HepG2 (cell line): ENCODE data around the gene RALY. TPM values are rescaled to one million over a fixed set of nuclear protein-coding genes. Genes with fewer than 3 reads are reported as not detected.

Experiments used
- ATAC-seq: fragments of 200-7000 bp; cut with Tn5 transposase; 3 replicates; pipeline ENCODE4 v1.9.1; 2020; ENCODE audit warnings: mild to moderate bottlenecking, moderate library complexity
- BruUV-seq: library from RNA; stranded (reverse); fragments of 400-500 nt; replicated peaks from 2 replicates; lab custom pipeline; 2021; lab: Mats Ljungman, UMichigan
- CTCF ChIA-PET: fragments of 300-600 bp; formaldehyde crosslinking; extraction: SDS; loops from one replicate; lab custom pipeline; 2021; ENCODE audit warnings: low total read pairs, inconsistent platforms, low intra/inter-chr PET ratio; lab: Yijun Ruan, JAX
- POLR2A ChIA-PET: fragments of 350-600 bp; sonication (Branson Sonifier 250); formaldehyde crosslinking; loops from one replicate; lab custom pipeline; 2020; ENCODE audit warnings: antibody characterized with exemption, inconsistent platforms; lab: Yijun Ruan, JAX
- DNase-seq: peaks from one replicate; pipeline ENCODE4 v3.0.0-alpha.2; 2015; ENCODE audit warnings: low spot score
- FAIRE-seq: peaks from 3 replicates; lab custom pipeline; 2011; peaks lifted over from hg19 to GRCh38; lab: Jason Lieb, UNC
- H2AFZ ChIP-seq: one replicate; pipeline ENCODE4 v1.6.1; 2011; ENCODE audit warnings: low read length, inconsistent platforms
- H3K27ac ChIP-seq: fragments of 300-600 bp; 3 replicates; pipeline ENCODE4 v1.8.0; 2011; ENCODE audit warnings: mixed run types, mild to moderate bottlenecking, mixed read lengths, low read length, inconsistent platforms; ENCODE audit not compliant: insufficient read depth; ENCODE audit errors: extremely low read length
- H3K27me3 ChIP-seq, 2 experiments: fragments of 200-600 bp in 1 of 2; 2 replicates in 1 of 2; 3 replicates in 1 of 2; pipeline versions ENCODE4 v1.6.0 to v1.8.0; 2011; ENCODE audit warnings: low read length in 2 of 2, mild to moderate bottlenecking in 2 of 2, moderate library complexity in 2 of 2, inconsistent platforms in 1 of 2; ENCODE audit not compliant: insufficient read depth in 2 of 2, control insufficient read depth in 1 of 2
- H3K36me3 ChIP-seq, 2 experiments: fragments of 200-600 bp in 1 of 2; replicated peaks in 1 of 2; 2 replicates in 1 of 2; 3 replicates in 1 of 2; pipeline versions ENCODE4 v1.5.1 to v1.8.0; 2011; ENCODE audit warnings: low read length in 2 of 2, inconsistent platforms in 1 of 2; ENCODE audit not compliant: insufficient read depth in 2 of 2, control insufficient read depth in 1 of 2
- H3K4me1 ChIP-seq: 2 replicates; pipeline ENCODE4 v1.5.1; 2012; ENCODE audit warnings: low read length, inconsistent platforms; ENCODE audit not compliant: insufficient read depth
- H3K4me2 ChIP-seq: 2 replicates; pipeline ENCODE4 v1.6.0; 2011; ENCODE audit warnings: low read depth, low read length, inconsistent platforms
- H3K4me3 ChIP-seq, 3 experiments: fragments of 200-600 bp in 1 of 3; sonication (generic), shearing (Covaris generic) in 1 of 3; replicated peaks in 1 of 3; 2 replicates each; pipeline ENCODE4 v1.5.1; 2011 to 2016; ENCODE audit warnings: low read length in 3 of 3, inconsistent platforms in 2 of 3, low read depth in 2 of 3, mild to moderate bottlenecking in 2 of 3, control low read depth in 1 of 3, mixed read lengths in 1 of 3; ENCODE audit not compliant: insufficient read depth in 1 of 3
- H3K79me2 ChIP-seq: one replicate; pipeline ENCODE4 v1.6.1; 2011; ENCODE audit warnings: low read length, inconsistent platforms; ENCODE audit not compliant: insufficient read depth
- H3K9ac ChIP-seq: 2 replicates; pipeline ENCODE4 v1.6.0; 2011; ENCODE audit warnings: mild to moderate bottlenecking, low read depth, low read length, inconsistent platforms; ENCODE audit not compliant: insufficient read depth
- H3K9me3 ChIP-seq: 2 replicates; pipeline ENCODE4 v1.5.1; 2012; ENCODE audit warnings: mild to moderate bottlenecking, low read length
- H4K20me1 ChIP-seq: 2 replicates; pipeline ENCODE4 v1.6.0; 2011; ENCODE audit warnings: inconsistent platforms, mild to moderate bottlenecking, low read length, moderate library complexity; ENCODE audit not compliant: insufficient read depth
- AGO2 ChIP-seq: fragments of 200-400 bp; formaldehyde crosslinking; optimal IDR thresholded peaks from 2 replicates; pipeline ENCODE3; 2017; ENCODE audit warnings: mild to moderate bottlenecking, low read depth, low read length, moderate library complexity
- ATF5 ChIP-seq: sonication (generic); formaldehyde crosslinking; IDR thresholded peaks from 2 replicates; pipeline ENCODE4 v1.4.0; 2020; ENCODE audit warnings: mild to moderate bottlenecking, low read depth, missing genetic modification reagents
- DMAP1 ChIP-seq: IDR thresholded peaks from 2 replicates; pipeline ENCODE4 v1.6.1; 2016
- HDAC6 ChIP-seq: fragments of 200-600 bp; sonication (generic); IDR thresholded peaks from 2 replicates; pipeline ENCODE4 v1.7.0; 2017; ENCODE audit warnings: mild to moderate bottlenecking, antibody characterized with exemption, low read length, low read depth
- MAFF ChIP-seq: IDR thresholded peaks from 2 replicates; pipeline ENCODE4 v1.6.1; 2011; ENCODE audit warnings: low read depth, low read length, improper control_type of control experiment
- MIER2 ChIP-seq: IDR thresholded peaks from 2 replicates; pipeline ENCODE4 v1.6.1; 2016; ENCODE audit warnings: missing biosample characterization, missing genetic modification reagents
- NFATC3 ChIP-seq: sonication (generic); formaldehyde crosslinking; IDR thresholded peaks from 2 replicates; pipeline ENCODE4 v1.5.1; 2020; ENCODE audit warnings: mild to moderate bottlenecking, missing genetic modification reagents
- RELA ChIP-seq: sonication (generic); formaldehyde crosslinking; IDR thresholded peaks from 2 replicates; pipeline ENCODE4 v1.4.0; 2020; ENCODE audit warnings: missing genetic modification reagents
- RFX3 ChIP-seq: IDR thresholded peaks from 2 replicates; pipeline ENCODE4 v1.6.1; 2016; ENCODE audit warnings: missing biosample characterization, missing genetic modification reagents
- RXRB ChIP-seq: IDR thresholded peaks from 2 replicates; pipeline ENCODE4 v1.6.1; 2016; ENCODE audit warnings: borderline replicate concordance, missing genetic modification reagents, missing compliant biosample characterization
- SAP130 ChIP-seq: IDR thresholded peaks from 2 replicates; pipeline ENCODE4 v1.6.1; 2016; ENCODE audit warnings: low read depth
- STAT6 ChIP-seq: sonication (generic); formaldehyde crosslinking; IDR thresholded peaks from 2 replicates; pipeline ENCODE4 v1.4.0; 2020; ENCODE audit warnings: missing genetic modification reagents, mild to moderate bottlenecking, borderline replicate concordance
- TCF7 ChIP-seq: sonication (generic); IDR thresholded peaks from 2 replicates; pipeline ENCODE4 v1.6.1; 2016; ENCODE audit warnings: antibody characterized with exemption, low read depth
- TEAD3 ChIP-seq: optimal IDR thresholded peaks from 2 replicates; pipeline ENCODE3; 2016; ENCODE audit warnings: borderline replicate concordance
- U2AF2 ChIP-seq: fragments of 200-400 bp; formaldehyde crosslinking; IDR thresholded peaks from 2 replicates; pipeline ENCODE4 v1.6.1; 2017; ENCODE audit warnings: low read depth, mild to moderate bottlenecking, low read length
- ZMYM3 ChIP-seq: sonication (generic); formaldehyde crosslinking; IDR thresholded peaks from 2 replicates; pipeline ENCODE4 v1.5.1; 2020; ENCODE audit warnings: mild to moderate bottlenecking, missing genetic modification reagents
- ZNF232 ChIP-seq: sonication (generic); formaldehyde crosslinking; IDR thresholded peaks from 2 replicates; pipeline ENCODE4 v1.4.0; 2020; ENCODE audit warnings: missing genetic modification reagents, borderline replicate concordance
- ZNF430 ChIP-seq: sonication (generic); formaldehyde crosslinking; IDR thresholded peaks from 2 replicates; pipeline ENCODE4 v1.9.0; 2021; ENCODE audit warnings: mild to moderate bottlenecking, missing genetic modification reagents
- ZNF746 ChIP-seq: sonication (generic); formaldehyde crosslinking; IDR thresholded peaks from 2 replicates; pipeline ENCODE4 v1.8.0; 2022; ENCODE audit warnings: mild to moderate bottlenecking, missing genetic modification reagents
- WGBS: methylation state at CpG from one replicate; pipeline ENCODE4 v1.1.6; 2017; ENCODE audit warnings: low lambda C conversion rate; 5-methylcytosine and 5-hydroxymethylcytosine counted together
- in situ Hi-C: cut with HindIII; loops from 2 replicates; pipeline ENCODE4 v1.10.0; 2017; ENCODE audit warnings: low pct_unique_long_range_greater_than_20kb; ENCODE audit not compliant: extremely low pct_ligation_motif_present
- intact Hi-C: fragments of 100-400 bp; cut with micrococcal nuclease; formaldehyde crosslinking; loops from one replicate; pipeline ENCODE4 v1.10.0; 2022; ENCODE audit not compliant: unreplicated experiment
- polyA plus RNA-seq, 8 experiments: library from polyadenylated mRNA; depleted of rRNA in 3 of 8; stranded (reverse) in 7 of 8; unstranded in 1 of 8; fragments of >200 nt; fragmentation: Illumina TruSeq in 4 of 8; extraction: Trizol in 4 of 8; gene quantifications; 2 replicates each; pipeline versions ENCODE4 v1.2.1 to v1.2.3, GENCODE V29; 2011 to 2016; ENCODE audit warnings: low read depth in 4 of 8, missing spikeins in 1 of 8, mixed read lengths in 1 of 8; ENCODE audit not compliant: insufficient read depth in 1 of 8
- total RNA-seq, 5 experiments: library from RNA; depleted of rRNA; stranded (reverse); fragments of >200 nt; fragmentation: Illumina TruSeq; extraction: Trizol; gene quantifications; 2 replicates each; pipeline ENCODE4 v1.2.3, GENCODE V29; 2016; ENCODE audit warnings: low read depth in 1 of 5

The RALY gene
- total and polyA plus RNA-seq, 2 of the 13 experiments (the other 11 are each of a cell fraction or from before 2014, with no cell fraction given): 178 to 186 TPM

GRCh38 chr20:34001378-34001777, 7.7 kb downstream of the RALY start:
- Histone ChIP-seq H4K20me1 (peaks cover 44% of the 10 kb centered on the region), H3K4me1 (peaks cover 99% of the 10 kb centered on the region), H2AFZ (no peak overlapping the region), H3K9ac (no peak overlapping the region), H3K9me3 (no peaks in the 10 kb centered on the region), H3K27ac (peak overlapping the region; percentile 39), H3K27me3 (no peaks in the 10 kb centered on the region), H3K4me2 (peak overlapping the region; percentile 3; the same call in 1 of the 2 replicates), H3K36me3 (0 out of 5 replicates have a peak, but pooled peaks cover 1 to 8% of the 10 kb centered on the region in 2 experiments), H3K79me2 (peaks cover 92% of the 10 kb centered on the region), H3K4me3 (no peak overlapping the region)
- intact Hi-C loops: no loop called here
- no TSS peak for BruUV-seq
- ATAC-seq (no peak), DNase-seq (no peak), FAIRE-seq (no peak)
- ChIA-PET CTCF (no interaction called here), POLR2A (interaction anchor here (1.3 to 1.5 kb wide), 2 partner anchors 9 to 10 kb away, joined by 3 to 36 read pairs; partner anchors contain the start of gene RALY)
- WGBS: 78% methylated on average over 2 of the region's 2 CpGs
- in situ Hi-C loops: no loop called here
- TF ChIP-seq TCF7: no peak
- TF ChIP-seq HDAC6: no peak
- no peak for TF ChIP-seq RXRB
- no peak for TF ChIP-seq SAP130 (CRISPR knock-in tag)
- no peak for TF ChIP-seq ZNF746
- no peak for TF ChIP-seq ATF5 (CRISPR knock-in tag)
- TF ChIP-seq RFX3 (CRISPR knock-in tag): no peak
- no peak for TF ChIP-seq MIER2 (CRISPR knock-in tag)
- TF ChIP-seq AGO2: peak; percentile 31

GRCh38 chr20:34004227-34004626, 10.5 kb downstream of the RALY start:
- CTCF ChIA-PET: interaction anchor here (1.2 kb wide), 1 partner anchor 18 kb away, joined by 3 read pairs; no protein-coding TSS in a partner anchor
- no peak for TF ChIP-seq RELA (CRISPR knock-in tag)
- no peak for TF ChIP-seq ZNF232 (CRISPR knock-in tag)
- TF ChIP-seq U2AF2: no peak
- peak; percentile 8 for TF ChIP-seq TEAD3 (CRISPR knock-in tag)
- no peak for TF ChIP-seq NFATC3 (CRISPR knock-in tag)
- no peak; the same call in 1 of the 2 replicates for TF ChIP-seq DMAP1 (CRISPR knock-in tag)
- TF ChIP-seq ZMYM3: peak; percentile 56; the same call in 1 of the 2 replicates
- TF ChIP-seq STAT6 (CRISPR knock-in tag): 0 out of 2 replicates have a peak, but pooled peaks have one; percentile 2
- TF ChIP-seq MAFF: no peak
- TF ChIP-seq ZNF430 (CRISPR knock-in tag): peak; percentile 5; the same call in 1 of the 2 replicates

More at GRCh38 chr20:34004227-34004626, 10.5 kb downstream of the RALY start:
- POLR2A ChIA-PET: interaction anchor here (0.8 to 12.7 kb wide), 7 partner anchors 9 to 108 kb away, joined by 3 to 315 read pairs (median 6); partner anchors contain the start of genes EIF2S2 and RALY
- no peaks in the 10 kb centered on the region for H3K36me3 ChIP-seq
- ATAC-seq: peak; percentile 24
- FAIRE-seq: no peak
- intact Hi-C loops (no loop called here), in situ Hi-C loops (no loop called here)
- no peaks in the 10 kb centered on the region for H3K9me3 ChIP-seq
- peak overlapping the region; percentile 79 for H3K4me2 ChIP-seq
- peaks cover 89% of the 10 kb centered on the region for H3K79me2 ChIP-seq
- H4K20me1 ChIP-seq: peaks cover 33% of the 10 kb centered on the region
- H2AFZ ChIP-seq: no peak overlapping the region
- H3K27me3 ChIP-seq: no peaks in the 10 kb centered on the region
- H3K27ac ChIP-seq: peak overlapping the region; percentile 84
- 0% methylated on average over 2 of the region's 2 CpGs for WGBS
- peaks cover 98% of the 10 kb centered on the region for H3K4me1 ChIP-seq
- no peak for DNase-seq
- TSS peak; percentile 33 for BruUV-seq
- peak overlapping the region; percentile 0 to 54 (median 32); a peak in 5 of 6 replicates for H3K4me3 ChIP-seq
- peak overlapping the region; percentile 53 for H3K9ac ChIP-seq
